Omental fat pad (tissue), 4 donors: ENCODE results near the gene MAP10. TPM values are rescaled to one million over a fixed set of nuclear protein-coding genes. Genes with fewer than 3 reads are reported as not detected.
A peak's percentile ranks its signal among the peaks of the same experiment; 100 is the strongest.

Experiments used
- ATAC-seq: fragments of 150-250 bp; one replicate; pipeline ENCODE4 v1.9.1; 2016; ENCODE audit warnings: mild to moderate bottlenecking, moderate library complexity; ENCODE audit not compliant: low FRiP score
- DNase-seq: peaks from one replicate; pipeline ENCODE4 v3.0.0-alpha.2; 2019; ENCODE audit warnings: low spot score
- total RNA-seq, 4 donors: library from RNA; depleted of rRNA; stranded (reverse); fragments of >200 nt; gene quantifications; one replicate each; pipeline ENCODE4 v1.1.0, GENCODE V29; 2016
- TF ChIP-seq, protein P1 (sequence below), 3 donors: fragments of 450-650 bp; IDR thresholded peaks; one replicate each; pipeline ENCODE4 v1.5.1; 2016 to 2017; ENCODE audit warnings: antibody characterized with exemption in 3 of 3, mild to moderate bottlenecking in 3 of 3, moderate library complexity in 2 of 3

MAP10 gene, protein sequence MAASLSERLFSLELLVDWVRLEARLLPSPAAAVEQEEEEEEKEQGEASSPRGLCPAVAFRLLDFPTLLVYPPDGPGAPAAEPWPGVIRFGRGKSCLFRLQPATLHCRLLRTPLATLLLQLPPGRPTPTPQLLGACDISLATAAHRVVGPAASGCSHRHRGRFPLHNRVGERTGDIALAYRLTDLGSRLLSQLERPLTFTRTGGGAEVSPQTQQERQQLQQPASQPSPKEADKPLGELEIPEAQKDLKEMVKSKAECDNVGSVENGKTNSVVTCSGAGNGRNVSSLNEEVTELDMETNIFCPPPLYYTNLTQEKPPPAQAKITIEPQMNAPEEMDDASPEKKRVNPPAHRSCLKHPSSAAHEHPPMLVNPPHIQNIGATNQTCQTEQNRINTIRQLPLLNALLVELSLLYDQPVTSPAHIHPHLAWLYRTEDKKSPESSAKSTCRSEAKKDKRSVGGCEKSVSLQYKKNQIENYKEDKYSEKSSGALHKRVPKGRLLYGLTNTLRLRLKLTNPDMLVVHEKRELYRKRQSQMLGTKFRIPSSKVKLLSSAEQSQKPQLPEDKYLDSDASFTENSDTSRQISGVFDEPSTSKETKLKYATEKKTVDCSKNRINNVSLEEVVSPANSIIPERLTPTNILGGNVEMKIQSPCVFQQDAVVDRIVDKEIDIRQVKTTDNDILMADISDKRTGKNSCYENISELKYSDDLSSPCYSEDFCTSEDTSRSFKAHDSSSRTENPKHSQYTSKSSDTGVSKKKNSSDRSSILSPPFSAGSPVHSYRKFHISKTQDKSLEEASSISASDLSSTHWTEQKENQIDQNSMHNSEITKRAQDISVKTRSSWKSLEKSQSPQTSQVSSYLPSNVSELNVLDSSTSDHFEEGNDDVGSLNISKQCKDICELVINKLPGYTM
- 1 to 10 TPM in 2 of 4 donors, under 1 TPM in 2; 0.56 to 4.6 (median 1.2) TPM for total RNA-seq

DNA sequence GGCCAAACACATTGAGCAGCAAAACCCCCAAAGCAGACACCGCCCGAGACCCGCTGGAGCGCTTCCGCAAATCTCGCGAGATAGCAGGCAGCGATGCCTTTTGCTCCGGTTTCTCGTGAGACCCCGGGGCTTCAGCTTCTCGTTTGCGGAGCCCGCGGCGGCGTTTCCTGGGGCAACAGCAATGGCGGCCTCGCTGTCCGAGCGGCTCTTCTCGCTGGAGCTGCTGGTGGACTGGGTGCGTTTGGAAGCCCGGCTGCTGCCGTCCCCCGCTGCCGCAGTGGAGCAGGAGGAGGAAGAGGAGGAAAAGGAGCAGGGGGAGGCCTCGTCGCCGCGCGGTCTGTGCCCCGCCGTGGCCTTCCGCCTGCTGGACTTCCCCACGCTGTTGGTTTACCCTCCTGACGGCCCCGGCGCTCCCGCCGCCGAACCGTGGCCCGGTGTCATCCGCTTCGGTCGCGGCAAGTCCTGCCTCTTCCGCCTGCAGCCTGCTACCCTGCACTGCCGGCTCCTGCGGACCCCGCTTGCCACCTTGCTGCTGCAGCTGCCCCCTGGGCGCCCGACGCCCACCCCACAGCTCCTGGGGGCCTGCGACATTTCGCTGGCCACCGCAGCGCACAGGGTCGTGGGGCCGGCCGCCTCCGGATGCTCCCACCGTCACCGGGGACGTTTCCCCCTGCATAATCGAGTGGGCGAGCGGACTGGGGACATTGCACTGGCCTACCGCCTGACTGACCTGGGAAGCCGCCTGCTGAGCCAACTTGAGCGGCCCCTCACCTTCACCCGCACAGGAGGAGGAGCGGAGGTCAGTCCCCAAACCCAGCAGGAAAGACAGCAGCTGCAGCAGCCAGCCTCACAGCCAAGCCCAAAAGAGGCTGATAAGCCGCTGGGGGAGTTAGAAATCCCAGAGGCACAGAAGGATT, at the start of gene MAP10:
TSS of gene MAP10 (plus strand) at position 148 of the 917 bp plus-strand sequence. CDS start at position 182, 34 bp downstream.
- TF ChIP-seq, protein P1, sequence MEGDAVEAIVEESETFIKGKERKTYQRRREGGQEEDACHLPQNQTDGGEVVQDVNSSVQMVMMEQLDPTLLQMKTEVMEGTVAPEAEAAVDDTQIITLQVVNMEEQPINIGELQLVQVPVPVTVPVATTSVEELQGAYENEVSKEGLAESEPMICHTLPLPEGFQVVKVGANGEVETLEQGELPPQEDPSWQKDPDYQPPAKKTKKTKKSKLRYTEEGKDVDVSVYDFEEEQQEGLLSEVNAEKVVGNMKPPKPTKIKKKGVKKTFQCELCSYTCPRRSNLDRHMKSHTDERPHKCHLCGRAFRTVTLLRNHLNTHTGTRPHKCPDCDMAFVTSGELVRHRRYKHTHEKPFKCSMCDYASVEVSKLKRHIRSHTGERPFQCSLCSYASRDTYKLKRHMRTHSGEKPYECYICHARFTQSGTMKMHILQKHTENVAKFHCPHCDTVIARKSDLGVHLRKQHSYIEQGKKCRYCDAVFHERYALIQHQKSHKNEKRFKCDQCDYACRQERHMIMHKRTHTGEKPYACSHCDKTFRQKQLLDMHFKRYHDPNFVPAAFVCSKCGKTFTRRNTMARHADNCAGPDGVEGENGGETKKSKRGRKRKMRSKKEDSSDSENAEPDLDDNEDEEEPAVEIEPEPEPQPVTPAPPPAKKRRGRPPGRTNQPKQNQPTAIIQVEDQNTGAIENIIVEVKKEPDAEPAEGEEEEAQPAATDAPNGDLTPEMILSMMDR (IDR thresholded peaks at IDR 0.05): no peak
- no peak for DNase-seq
- peak; percentile 54 for ATAC-seq

DNA sequence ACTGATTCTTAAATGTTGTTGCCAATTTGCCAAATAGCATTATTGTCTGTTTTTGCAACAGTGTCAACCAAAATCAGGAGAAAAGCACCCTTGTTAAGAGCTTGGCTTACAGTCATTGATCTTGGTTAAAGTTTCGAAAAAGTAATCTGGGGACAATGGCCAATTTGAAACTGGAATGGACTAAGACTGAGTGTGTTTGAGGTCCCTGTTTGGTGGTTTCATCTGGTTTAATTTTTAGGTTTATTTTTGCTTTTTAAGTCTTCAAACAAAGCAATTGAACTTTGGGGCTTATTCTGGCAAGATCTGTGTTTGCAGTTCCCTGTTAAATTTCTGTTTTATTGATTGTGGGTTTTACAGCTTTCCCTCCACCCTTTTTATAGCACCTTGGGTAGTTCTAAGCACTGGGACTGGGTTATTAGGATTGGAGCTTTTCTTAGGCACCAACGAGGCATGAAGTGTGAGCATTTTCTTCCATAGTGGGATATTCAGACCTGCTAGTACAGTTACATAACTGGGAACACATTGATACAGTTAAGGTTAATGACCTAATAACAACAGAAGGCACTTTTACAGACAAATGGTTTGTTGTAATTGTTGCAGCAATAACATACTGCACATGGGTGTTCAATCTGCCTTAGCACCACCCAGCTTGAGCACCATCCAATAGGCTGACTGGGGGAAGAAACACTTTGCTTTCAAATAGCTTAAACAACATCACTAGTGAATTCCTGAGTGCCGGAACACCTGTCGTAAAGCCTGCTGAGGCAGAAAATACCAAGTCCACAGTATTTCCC, 40.6 kb upstream of the MAP10 start:
- no peak for DNase-seq
- TF ChIP-seq, protein P1 (IDR thresholded peaks at IDR 0.05): no peak
- no peak for ATAC-seq

DNA sequence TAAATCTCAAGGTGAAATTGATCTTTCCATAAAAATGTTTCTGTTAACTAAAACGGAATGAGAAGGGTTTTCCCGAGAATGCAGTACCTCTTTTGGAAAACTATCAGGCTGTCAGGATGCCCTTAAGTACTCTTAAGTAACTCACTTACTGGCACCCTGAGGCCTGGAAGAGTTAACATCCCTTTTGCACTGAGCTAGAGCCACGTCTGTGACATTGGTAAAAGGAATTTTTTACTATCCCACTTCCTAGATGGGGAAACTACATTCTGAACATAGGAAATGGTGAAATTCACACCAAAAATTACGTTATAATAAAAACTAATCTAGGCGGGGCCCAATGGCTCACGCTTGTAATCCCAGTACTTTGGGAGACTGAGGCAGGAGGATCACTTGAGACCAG, 39.7 kb upstream of the MAP10 start:
- ATAC-seq (no peak), DNase-seq (no peak)
- TF ChIP-seq, protein P1 (IDR thresholded peaks at IDR 0.05): no peak

DNA sequence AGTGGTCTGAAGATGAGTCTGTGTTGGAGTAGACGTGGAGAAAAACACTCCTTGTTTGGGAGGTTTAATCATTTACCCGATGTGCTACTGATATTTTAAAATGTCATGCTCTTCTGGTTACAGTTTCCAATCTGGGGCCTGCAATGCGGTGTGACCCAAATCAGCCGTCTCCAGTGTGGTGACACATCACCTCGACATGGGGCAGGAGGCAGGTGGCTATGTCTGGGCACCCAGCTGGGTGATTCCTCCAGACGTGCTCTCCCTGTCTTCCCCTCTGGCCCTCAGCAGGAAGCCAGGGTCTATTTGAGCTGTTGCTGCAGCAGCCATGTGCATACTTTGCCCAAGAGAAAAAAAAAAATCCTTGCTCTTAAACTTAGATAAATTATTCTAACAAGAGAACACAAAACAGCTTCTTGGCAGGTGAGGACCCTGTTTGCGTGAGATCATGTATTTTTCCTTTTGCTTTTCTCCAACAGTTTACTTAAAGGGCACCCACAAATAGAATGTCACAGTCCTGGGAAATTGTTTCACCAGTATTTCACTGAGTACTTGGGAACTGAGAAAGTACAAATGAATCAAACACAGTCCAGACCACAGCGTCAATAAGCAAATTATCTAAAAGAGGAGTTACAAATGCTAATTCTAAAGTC, 38.9 kb upstream of the MAP10 start:
- no peak for DNase-seq
- ATAC-seq: peak; percentile 11
- TF ChIP-seq, protein P1 (IDR thresholded peaks at IDR 0.05): no peak

DNA sequence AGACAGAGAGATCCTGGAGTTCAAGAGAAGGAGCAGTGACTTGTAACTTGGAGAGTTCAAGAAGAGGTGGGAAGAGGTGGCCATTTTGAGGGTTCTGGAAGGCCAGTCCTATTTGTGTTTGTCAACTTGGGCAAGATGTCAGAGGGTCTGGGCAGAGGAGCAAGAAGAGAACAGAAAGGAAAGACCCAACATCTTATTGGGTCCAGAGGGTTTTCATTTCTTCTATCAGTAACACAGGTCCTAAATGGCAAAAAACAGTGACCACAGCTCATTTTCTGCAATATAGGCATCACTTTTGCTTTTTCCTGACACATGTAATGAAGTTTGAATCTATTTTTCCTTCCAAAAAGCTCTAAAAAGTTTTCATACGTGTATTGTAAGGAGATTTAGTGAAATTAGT, 38.3 kb upstream of the MAP10 start:
- DNase-seq (no peak), ATAC-seq (no peak)
- TF ChIP-seq, protein P1 (IDR thresholded peaks at IDR 0.05): no peak
